Mesenchymal stem cell (in vitro differentiated cells and primary cell): ENCODE results near the gene ZNF428.
A peak's percentile ranks its signal among the peaks of the same experiment; 100 is the strongest.

Experiments used
- DNase-seq: peaks from one replicate; pipeline ENCODE4 v3.0.0-alpha.2; 2013
- H2AFZ ChIP-seq: one replicate; pipeline ENCODE4 v1.6.1; 2013; ENCODE audit warnings: low read depth, mild to moderate bottlenecking, control low read depth, inconsistent platforms, low read length, moderate library complexity
- H2AK5ac ChIP-seq: 2 replicates; pipeline ENCODE4 v1.6.1; 2013; ENCODE audit warnings: low read length, moderate library complexity, mild to moderate bottlenecking, inconsistent platforms; ENCODE audit not compliant: severe bottlenecking
- H2BK120ac ChIP-seq: one replicate; pipeline ENCODE4 v1.6.1; 2013; ENCODE audit warnings: low read depth, mild to moderate bottlenecking, inconsistent platforms, low read length, moderate library complexity
- H2BK12ac ChIP-seq, 2 experiments: one replicate each; pipeline ENCODE4 v1.6.1; 2013; ENCODE audit warnings: inconsistent platforms in 2 of 2, low read length in 2 of 2, mild to moderate bottlenecking in 2 of 2, moderate library complexity in 2 of 2, control low read depth in 1 of 2
- H2BK15ac ChIP-seq: one replicate; pipeline ENCODE4 v1.6.1; 2013; ENCODE audit warnings: mild to moderate bottlenecking, low read depth, inconsistent platforms; ENCODE audit not compliant: poor library complexity, severe bottlenecking
- H2BK5ac ChIP-seq: 2 replicates; pipeline ENCODE4 v1.6.1; 2013; ENCODE audit warnings: low read depth, mild to moderate bottlenecking, low read length, control low read depth, inconsistent platforms; ENCODE audit not compliant: poor library complexity, severe bottlenecking
- H3K14ac ChIP-seq, 2 experiments: one replicate each; pipeline ENCODE4 v1.6.1; 2013; ENCODE audit warnings: inconsistent platforms in 2 of 2, low read length in 2 of 2, control low read depth in 1 of 2, mild to moderate bottlenecking in 1 of 2, moderate library complexity in 1 of 2
- H3K18ac ChIP-seq, 2 experiments: one replicate each; pipeline ENCODE4 v1.6.1; 2013; ENCODE audit warnings: inconsistent platforms in 2 of 2, low read length in 2 of 2, control low read depth in 1 of 2, low read depth in 1 of 2, mild to moderate bottlenecking in 1 of 2
- H3K23ac ChIP-seq, 2 experiments: one replicate each; pipeline ENCODE4 v1.6.1; 2013; ENCODE audit warnings: inconsistent platforms in 2 of 2, low read length in 2 of 2, mild to moderate bottlenecking in 2 of 2, moderate library complexity in 2 of 2, control low read depth in 1 of 2
- H3K27ac ChIP-seq: 2 replicates; pipeline ENCODE4 v1.5.1; 2013; ENCODE audit warnings: mild to moderate bottlenecking, moderate library complexity, low read length, control low read depth, inconsistent platforms; ENCODE audit not compliant: poor library complexity, severe bottlenecking
- H3K27me3 ChIP-seq, 2 experiments: 2 replicates each; pipeline versions ENCODE4 v1.6.1 to v1.7.0; 2013; ENCODE audit warnings: low read length in 2 of 2, mild to moderate bottlenecking in 2 of 2, moderate library complexity in 2 of 2, control low read depth in 1 of 2, inconsistent platforms in 1 of 2; ENCODE audit not compliant: control insufficient read depth in 1 of 2, insufficient read depth in 1 of 2
- H3K36me3 ChIP-seq, 2 experiments: 2 replicates each; pipeline versions ENCODE4 v1.6.1 to v1.7.0; 2013; ENCODE audit warnings: low read length in 2 of 2, control low read depth in 1 of 2, inconsistent platforms in 1 of 2, low read depth in 1 of 2, mild to moderate bottlenecking in 1 of 2; ENCODE audit not compliant: insufficient read depth in 2 of 2, control insufficient read depth in 1 of 2
- H3K4ac ChIP-seq, 2 experiments: one replicate each; pipeline ENCODE4 v1.6.1; 2013; ENCODE audit warnings: inconsistent platforms in 2 of 2, low read length in 2 of 2, mild to moderate bottlenecking in 2 of 2, moderate library complexity in 2 of 2, control low read depth in 1 of 2, low read depth in 1 of 2
- H3K4me1 ChIP-seq: 2 replicates; pipeline ENCODE4 v1.6.1; 2013; ENCODE audit warnings: low read depth, low read length, control low read depth; ENCODE audit not compliant: control insufficient read depth, insufficient read depth
- H3K4me2 ChIP-seq: 2 replicates; pipeline ENCODE4 v1.6.1; 2013; ENCODE audit warnings: low read length, mild to moderate bottlenecking, inconsistent platforms; ENCODE audit not compliant: poor library complexity, severe bottlenecking
- H3K4me3 ChIP-seq, 2 experiments: 2 replicates each; pipeline versions ENCODE4 v1.5.1 to v1.7.0; 2013; ENCODE audit warnings: low read length in 2 of 2, mild to moderate bottlenecking in 2 of 2, control low read depth in 1 of 2, low read depth in 1 of 2; ENCODE audit not compliant: insufficient read depth in 1 of 2
- H3K79me1 ChIP-seq: replicated peaks from 2 replicates; pipeline ENCODE4 v1.6.1; 2013; ENCODE audit warnings: mild to moderate bottlenecking, control low read depth, low read length, inconsistent platforms; ENCODE audit not compliant: poor library complexity, severe bottlenecking
- H3K9ac ChIP-seq: 2 replicates; pipeline ENCODE4 v1.7.0; 2013; ENCODE audit warnings: mild to moderate bottlenecking, low read length, moderate library complexity
- H3K9me3 ChIP-seq: 2 replicates; pipeline ENCODE4 v1.7.0; 2013; ENCODE audit warnings: mild to moderate bottlenecking, low read length; ENCODE audit not compliant: control insufficient read depth
- H4K8ac ChIP-seq: one replicate; pipeline ENCODE4 v1.6.1; 2013; ENCODE audit warnings: inconsistent platforms, mild to moderate bottlenecking, low read length, moderate library complexity
- H4K91ac ChIP-seq: one replicate; pipeline ENCODE4 v1.6.1; 2013; ENCODE audit warnings: mild to moderate bottlenecking, low read length, inconsistent platforms
- WGBS: methylation state at CpG from one replicate; pipeline ENCODE4 v1.1.7; 2013; ENCODE audit warnings: mixed read lengths; 5-methylcytosine and 5-hydroxymethylcytosine counted together

ZNF428 gene

DNA sequence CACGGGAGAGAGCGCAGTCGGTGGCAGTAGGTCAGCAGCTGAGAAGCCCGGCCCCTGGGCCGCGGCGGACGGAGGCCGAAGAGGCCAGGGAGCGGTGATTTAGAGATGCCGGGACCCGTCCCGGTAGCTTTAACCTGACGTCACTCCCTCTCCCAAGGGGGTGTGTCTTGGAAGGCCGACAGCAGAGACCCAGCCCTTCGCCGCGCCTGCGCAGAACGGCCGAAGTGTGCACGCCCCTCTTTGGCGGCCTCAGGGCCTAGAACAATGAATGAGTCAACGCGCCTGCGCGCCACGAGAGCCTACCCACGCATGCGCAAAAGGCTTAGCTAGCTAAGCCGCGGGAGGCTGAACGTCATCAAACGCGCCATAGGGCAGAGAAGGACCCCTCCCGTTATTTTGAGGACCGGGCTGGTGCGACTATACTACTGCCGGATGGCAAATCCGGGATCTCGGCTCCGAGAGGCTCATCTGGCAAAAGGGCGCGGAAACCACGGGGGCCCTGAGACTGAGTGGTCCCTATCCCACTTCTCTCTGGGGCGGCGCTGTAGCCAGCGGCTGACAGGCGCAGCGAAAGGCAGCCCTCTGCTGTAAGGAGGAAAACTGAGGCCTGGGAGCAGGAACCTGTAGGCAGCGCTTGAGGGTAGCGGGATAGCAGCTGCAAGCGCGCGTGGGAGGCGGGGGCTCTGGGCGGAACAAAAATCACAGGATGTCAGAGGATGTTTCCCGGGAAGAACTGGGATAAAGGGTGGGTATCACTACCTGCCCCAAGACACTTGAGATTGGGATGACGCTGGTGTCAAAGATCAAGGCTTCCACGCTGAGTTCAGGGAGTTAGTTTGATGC lies 23.2 kb downstream of the ZNF428 start, which contains the start of the genes IRGQ and ZNF576:
Gene IRGQ, minus strand, starts transcription at position 136 of the 843 bp plus-strand sequence. CDS start 796 bp downstream, outside the sequence.
Gene ZNF576, plus strand, starts transcription at position 597 of the 843 bp plus-strand sequence. CDS start 514 bp downstream, outside the sequence.
- Histone ChIP-seq H2AK5ac (peak within 1 kb of the TSS; percentile 63), H3K79me1 (peaks cover 32% of the 10 kb centered on the region), H3K27me3 (no peaks in the 10 kb centered on the region), H2AFZ (peak within 1 kb of the TSS; percentile 47), H3K9me3 (no peaks in the 10 kb centered on the region), H2BK15ac (peak within 1 kb of the TSS; percentile 74), H3K9ac (peak within 1 kb of the TSS; percentile 99), H3K14ac (peak within 1 kb of the TSS in 1 of 2 experiments; percentile 41), H3K4me2 (peak within 1 kb of the TSS; percentile 79), H2BK120ac (peak within 1 kb of the TSS; percentile 11), H3K27ac (peak within 1 kb of the TSS; percentile 99), H3K4ac (peak within 1 kb of the TSS; percentile 61 to 65), H3K23ac (peak within 1 kb of the TSS in 1 of 2 experiments; percentile 47), H4K8ac (peak within 1 kb of the TSS; percentile 86), H4K91ac (peak within 1 kb of the TSS; percentile 62), H3K4me1 (peaks cover 20% of the 10 kb centered on the region), H2BK5ac (peak within 1 kb of the TSS; percentile 89), H3K4me3 (peak within 1 kb of the TSS; percentile 75 to 97), H3K36me3 (peaks cover 44 to 54% of the 10 kb centered on the region in 2 experiments), H3K18ac (peak within 1 kb of the TSS; percentile 77 to 81), H2BK12ac (peak within 1 kb of the TSS in 1 of 2 experiments; percentile 73)
- under 1% methylated on average over 53 of the region's 60 CpGs for WGBS
- DNase-seq: peak; percentile 99

DNA sequence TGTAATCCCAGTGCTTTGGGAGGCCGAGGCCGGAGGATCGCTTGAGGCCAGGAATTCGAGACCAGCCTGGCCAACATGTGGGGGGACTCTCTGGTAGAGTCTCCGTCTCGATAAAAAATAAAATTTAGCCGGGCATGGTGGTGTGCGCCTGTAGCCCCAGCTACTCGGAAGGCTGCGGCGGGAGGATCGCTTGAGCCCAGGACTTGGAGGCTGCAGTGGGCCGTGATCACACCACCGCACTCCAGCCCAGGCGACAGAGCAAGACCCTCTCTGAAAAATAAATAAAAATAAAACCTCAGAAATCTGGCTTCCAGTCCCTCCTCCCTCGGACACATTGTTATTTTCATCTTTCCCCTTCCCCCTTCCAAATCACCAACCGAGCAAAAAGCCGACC lies 23.8 kb downstream of the ZNF428 start:
- no peak overlapping the region for H2BK5ac ChIP-seq
- no peak overlapping the region for H3K23ac ChIP-seq
- no peak overlapping the region for H2BK15ac ChIP-seq
- H3K18ac ChIP-seq: peak overlapping the region in 1 of 2 experiments; percentile 42
- H3K4me1 ChIP-seq: peaks cover 20% of the 10 kb centered on the region
- H2BK120ac ChIP-seq: no peak overlapping the region
- no peak overlapping the region for H4K8ac ChIP-seq
- H4K91ac ChIP-seq: no peak overlapping the region
- WGBS: 5% methylated on average over 18 of the region's 18 CpGs
- H3K4me2 ChIP-seq: peak overlapping the region; percentile 79
- no peak overlapping the region for H2AK5ac ChIP-seq
- peak overlapping the region; percentile 75 to 97 for H3K4me3 ChIP-seq
- H2BK12ac ChIP-seq: no peak overlapping the region
- no peak overlapping the region for H2AFZ ChIP-seq
- H3K9me3 ChIP-seq: no peaks in the 10 kb centered on the region
- H3K36me3 ChIP-seq: peaks cover 50 to 54% of the 10 kb centered on the region in 2 experiments
- no peaks in the 10 kb centered on the region for H3K27me3 ChIP-seq
- DNase-seq: no peak
- H3K4ac ChIP-seq: peak overlapping the region in 1 of 2 experiments; percentile 65
- H3K79me1 ChIP-seq: peaks cover 33% of the 10 kb centered on the region
- peak overlapping the region; percentile 99 for H3K9ac ChIP-seq
- peak overlapping the region; percentile 88 for H3K27ac ChIP-seq
- H3K14ac ChIP-seq: no peak overlapping the region

DNA sequence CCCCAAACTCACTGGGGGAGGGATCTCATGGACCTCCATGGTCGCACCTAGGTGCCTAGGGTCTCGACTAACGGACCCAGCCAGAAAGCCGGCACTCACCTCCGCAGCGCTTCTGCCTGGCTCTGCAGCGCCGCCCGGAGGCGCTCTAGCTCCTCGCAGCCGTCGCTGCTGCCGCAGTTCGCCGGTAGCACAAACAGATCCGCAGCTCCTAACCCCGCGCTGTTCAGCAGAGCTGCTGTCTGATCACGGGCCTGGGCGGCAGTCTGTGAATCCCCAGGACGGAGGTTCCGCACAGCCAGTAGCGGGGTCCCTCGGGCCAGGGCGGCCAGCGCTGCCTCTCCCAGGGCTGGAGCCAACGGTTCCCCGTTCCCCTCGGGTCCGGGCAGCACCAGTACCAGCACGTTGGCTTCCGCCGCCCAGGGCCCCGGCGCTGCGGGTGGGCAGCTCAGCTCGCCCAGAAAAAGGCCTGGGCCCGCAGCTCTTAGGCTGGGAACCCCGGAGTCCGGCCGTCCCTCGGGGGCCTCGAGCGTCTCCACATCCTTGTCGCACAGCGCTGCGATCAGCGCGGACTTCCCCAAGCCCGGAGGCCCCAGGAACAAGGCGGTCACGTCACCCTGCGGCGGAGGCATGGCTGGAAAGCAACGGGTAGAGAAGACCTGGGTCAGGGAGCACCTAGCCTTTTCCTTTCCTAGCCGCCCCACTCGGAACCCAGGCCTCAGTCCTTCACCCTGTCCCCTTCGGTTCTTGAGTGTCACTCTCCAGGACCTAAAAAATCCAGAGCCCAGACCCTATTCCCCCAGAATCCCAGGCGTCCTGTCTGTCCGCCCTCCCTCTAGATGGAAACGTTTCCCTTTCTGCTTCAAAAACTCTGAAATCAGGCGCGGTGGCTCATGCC lies 24.5 kb downstream of the ZNF428 start:
- peak overlapping the region in 1 of 2 experiments; percentile 73 for H2BK12ac ChIP-seq
- H3K27ac ChIP-seq: peak overlapping the region; percentile 88
- no peak overlapping the region for H2BK5ac ChIP-seq
- H3K4me1 ChIP-seq: peaks cover 20% of the 10 kb centered on the region
- no peak overlapping the region for H2AK5ac ChIP-seq
- H3K18ac ChIP-seq: peak overlapping the region in 1 of 2 experiments; percentile 66
- H3K79me1 ChIP-seq: peaks cover 31% of the 10 kb centered on the region
- peak overlapping the region; percentile 11 for H2BK120ac ChIP-seq
- peak overlapping the region; percentile 99 for H3K9ac ChIP-seq
- H3K23ac ChIP-seq: peak overlapping the region in 1 of 2 experiments; percentile 48
- no peaks in the 10 kb centered on the region for H3K9me3 ChIP-seq
- peak overlapping the region; percentile 47 for H2AFZ ChIP-seq
- peak overlapping the region; percentile 79 for H3K4me2 ChIP-seq
- peak; percentile 85 for DNase-seq
- peaks cover 53 to 56% of the 10 kb centered on the region in 2 experiments for H3K36me3 ChIP-seq
- H3K4ac ChIP-seq: peak overlapping the region; percentile 61 to 65
- peak overlapping the region; percentile 74 for H2BK15ac ChIP-seq
- no peaks in the 10 kb centered on the region for H3K27me3 ChIP-seq
- peak overlapping the region; percentile 75 to 97 for H3K4me3 ChIP-seq
- 3% methylated on average over 64 of the region's 64 CpGs for WGBS
- H4K91ac ChIP-seq: peak overlapping the region; percentile 62
- H4K8ac ChIP-seq: no peak overlapping the region
- peak overlapping the region in 1 of 2 experiments; percentile 84 for H3K14ac ChIP-seq
